B cell (primary cell): Measurements from ENCODE around the gene CDH13. TPM values are rescaled to one million over a fixed set of nuclear protein-coding genes. Genes with fewer than 3 reads are reported as not detected.

ENCODE experiments used
- ATAC-seq: fragments of 200-7000 bp; cut with Tn5 transposase; one replicate; pipeline ENCODE4 v1.10.0; 2021; ENCODE audit warnings: low read depth, mild to moderate bottlenecking, moderate number of reproducible peaks, moderate library complexity
- CTCF ChIA-PET: fragments of 350-600 bp; sonication (Branson Sonifier 250); formaldehyde crosslinking; loops from one replicate; lab custom pipeline; 2021; ENCODE audit warnings: antibody characterized with exemption, inconsistent platforms; lab: Charles Lee
- POLR2A ChIA-PET: fragments of 350-600 bp; sonication (Branson Sonifier 250); formaldehyde crosslinking; loops from one replicate; lab custom pipeline; 2021; ENCODE audit warnings: antibody characterized with exemption; lab: Charles Lee
- DNase-seq: peaks from one replicate; pipeline ENCODE4 v3.0.0; 2013
- H2AFZ ChIP-seq: 2 replicates; pipeline ENCODE4 v1.6.1; 2012; ENCODE audit warnings: mild to moderate bottlenecking, low read depth, low read length; ENCODE audit not compliant: insufficient read depth, poor library complexity, severe bottlenecking
- H3K27ac ChIP-seq, 2 donors: 1 replicate in 1 of 2; 2 replicates in 1 of 2; pipeline ENCODE4 v1.5.1; 2012 to 2013; ENCODE audit warnings: low read length in 2 of 2, mild to moderate bottlenecking in 2 of 2, moderate library complexity in 1 of 2
- H3K27me3 ChIP-seq, 4 experiments: fragments of 200-600 bp in 1 of 4; sonication (generic) in 1 of 4; replicated peaks in 1 of 4; 1 replicate in 2 of 4; 2 replicates in 2 of 4; pipeline versions ENCODE4 v1.6.1 to v1.7.0; 2013 to 2016; ENCODE audit warnings: low read length in 3 of 4, mild to moderate bottlenecking in 2 of 4, mixed read lengths in 1 of 4, moderate library complexity in 1 of 4; ENCODE audit not compliant: insufficient read depth in 4 of 4, control insufficient read depth in 3 of 4; ENCODE audit errors: control extremely low read depth in 1 of 4
- H3K36me3 ChIP-seq, 2 experiments: replicated peaks in 1 of 2; 1 replicate in 1 of 2; 2 replicates in 1 of 2; pipeline versions ENCODE4 v1.6.1 to v1.7.1; 2013; ENCODE audit warnings: low read length in 1 of 2; ENCODE audit not compliant: insufficient read depth in 2 of 2, control insufficient read depth in 1 of 2; ENCODE audit errors: control extremely low read depth in 1 of 2, extremely low read depth in 1 of 2
- H3K4me1 ChIP-seq, 2 donors: fragments of 200-600 bp in 1 of 2; sonication (generic) in 1 of 2; 1 replicate in 1 of 2; 2 replicates in 1 of 2; pipeline versions ENCODE4 v1.5.1 to v1.6.1; 2013 to 2017; ENCODE audit warnings: low read length in 2 of 2; ENCODE audit not compliant: control insufficient read depth in 2 of 2, insufficient read depth in 2 of 2
- H3K4me2 ChIP-seq: replicated peaks from 2 replicates; pipeline ENCODE3; 2012; ENCODE audit warnings: mild to moderate bottlenecking, low read depth, low read length; ENCODE audit not compliant: poor library complexity, severe bottlenecking
- H3K4me3 ChIP-seq, 5 experiments: fragments of 200-600 bp in 1 of 5; sonication (generic) in 1 of 5; 1 replicate in 3 of 5; 2 replicates in 2 of 5; pipeline versions ENCODE4 v1.5.1 to v1.7.0; 2011 to 2016; ENCODE audit warnings: low read length in 4 of 5, mild to moderate bottlenecking in 4 of 5, low read depth in 2 of 5, control low read depth in 1 of 5, moderate library complexity in 1 of 5; ENCODE audit not compliant: insufficient read depth in 1 of 5; ENCODE audit errors: control extremely low read depth in 1 of 5, extremely low read depth in 1 of 5
- H3K79me2 ChIP-seq: fragments of 200-600 bp; sonication (generic); one replicate; pipeline ENCODE4 v1.6.0; 2016; ENCODE audit warnings: low read length; ENCODE audit not compliant: control insufficient read depth, insufficient read depth
- H3K9ac ChIP-seq: fragments of 200-600 bp; sonication (generic); 2 replicates; pipeline ENCODE4 v1.6.1; 2017; ENCODE audit warnings: mild to moderate bottlenecking, low read length, moderate library complexity
- H3K9me3 ChIP-seq, 3 donors: one replicate each; pipeline versions ENCODE4 v1.6.1 to v1.7.1; 2013; ENCODE audit warnings: low read length in 2 of 3; ENCODE audit not compliant: control insufficient read depth in 2 of 3, insufficient read depth in 1 of 3; ENCODE audit errors: control extremely low read depth in 1 of 3
- H4K20me1 ChIP-seq: 2 replicates; pipeline ENCODE4 v1.6.0; 2012; ENCODE audit warnings: mild to moderate bottlenecking, low read length; ENCODE audit not compliant: insufficient read depth, control insufficient read depth, poor library complexity, severe bottlenecking
- H3K27ac Mint-ChIP-seq: one replicate; pipeline ENCODE4 v1.8.0; 2021; ENCODE audit warnings: mixed read lengths
- H3K27me3 Mint-ChIP-seq: one replicate; pipeline ENCODE4 v1.8.0; 2021; ENCODE audit warnings: mixed read lengths
- H3K4me1 Mint-ChIP-seq: one replicate; pipeline ENCODE4 v1.8.0; 2021; ENCODE audit warnings: mixed read lengths
- H3K4me3 Mint-ChIP-seq: one replicate; pipeline ENCODE4 v1.8.0; 2021; ENCODE audit warnings: mixed read lengths
- H3K9me3 Mint-ChIP-seq: one replicate; pipeline ENCODE4 v1.8.0; 2022; ENCODE audit warnings: mixed read lengths; ENCODE audit not compliant: insufficient read depth
- CTCF ChIP-seq: fragments of 200-600 bp; IDR thresholded peaks from one replicate; pipeline ENCODE4 v1.8.0; 2022; ENCODE audit warnings: antibody characterized with exemption, mild to moderate bottlenecking
- EZH2 ChIP-seq: IDR thresholded peaks from 2 replicates; pipeline ENCODE4 v1.6.1; 2012; ENCODE audit warnings: borderline replicate concordance, low read depth, mild to moderate bottlenecking, moderate library complexity, low read length; ENCODE audit not compliant: insufficient read depth, poor library complexity, severe bottlenecking
- WGBS: methylation state at CpG from one replicate; pipeline ENCODE4 v1.1.5; 2013; ENCODE audit warnings: missing lambda C conversion rate; ENCODE audit not compliant: insufficient coverage; 5-methylcytosine and 5-hydroxymethylcytosine counted together
- intact Hi-C: fragments of 100-400 bp; cut with micrococcal nuclease; formaldehyde crosslinking; loops from one replicate; pipeline ENCODE4 v1.10.0; 2022
- polyA plus RNA-seq: library from polyadenylated mRNA; depleted of rRNA; stranded (reverse); fragments of >200 nt; gene quantifications from 2 replicates; pipeline ENCODE4 v1.2.3, GENCODE V29; 2012
- total RNA-seq, 2 donors: library from RNA; stranded (reverse); fragments of 120-200 nt in 1 of 2; gene quantifications; 1 replicate in 1 of 2; 2 replicates in 1 of 2; pipeline versions ENCODE4 v1.2.3 to v1.2.4, GENCODE V29; 2013 to 2022

Gene CDH13
- total and polyA plus RNA-seq, 2 donors (not counting 1 experiment from before 2014, with no cell fraction given): not detected

DNA sequence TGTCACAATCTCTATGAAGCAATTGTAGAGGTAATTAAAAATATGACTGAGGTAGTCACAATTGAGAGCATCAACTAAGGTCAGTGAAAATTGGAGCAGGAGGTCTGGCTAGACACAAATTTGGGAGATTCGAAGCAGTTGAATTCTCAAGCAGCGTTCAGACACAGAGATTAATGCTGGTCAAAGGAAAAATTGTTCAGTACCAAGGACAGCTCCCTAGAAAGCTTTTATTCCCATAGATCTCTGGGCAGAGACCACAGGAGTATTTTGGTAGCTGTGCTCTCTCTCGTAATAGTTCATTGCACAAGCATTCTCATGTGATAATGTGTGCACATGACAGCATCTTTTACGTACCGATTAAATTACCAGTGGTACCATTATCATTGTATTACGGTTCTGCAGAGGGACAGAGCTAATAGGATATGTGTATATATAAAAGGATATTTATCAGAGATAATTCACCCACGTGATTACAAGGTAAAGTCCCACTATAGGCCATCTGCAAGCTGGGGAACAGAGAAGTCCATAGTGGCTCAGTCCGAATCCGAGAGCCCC lies 793.5 kb downstream of the CDH13 start:
- H3K79me2 ChIP-seq: no peaks in the 10 kb centered on the region
- H4K20me1 ChIP-seq: no peaks in the 10 kb centered on the region
- H3K9me3 ChIP-seq: no peaks in the 10 kb centered on the region
- ATAC-seq (no peak), DNase-seq (no peak)
- CTCF ChIA-PET: no interaction called here
- H3K27me3 Mint-ChIP-seq: peaks cover 9% of the 10 kb centered on the region
- no peak overlapping the region for H3K4me2 ChIP-seq
- TF ChIP-seq EZH2: no peak
- no peak for TF ChIP-seq CTCF
- H3K4me3 Mint-ChIP-seq: no peak overlapping the region
- no peak overlapping the region for H3K27ac ChIP-seq
- intact Hi-C loops: no loop called here
- H3K9ac ChIP-seq: no peak overlapping the region
- no peak overlapping the region for H2AFZ ChIP-seq
- H3K4me1 Mint-ChIP-seq: no peaks in the 10 kb centered on the region
- no peaks in the 10 kb centered on the region for H3K9me3 Mint-ChIP-seq
- POLR2A ChIA-PET: no interaction called here
- no peak overlapping the region for H3K27ac Mint-ChIP-seq
- no peaks in the 10 kb centered on the region for H3K36me3 ChIP-seq
- no peak overlapping the region for H3K4me3 ChIP-seq
- no peaks in the 10 kb centered on the region for H3K27me3 ChIP-seq
- 92% methylated on average over 4 of the region's 9 CpGs for WGBS
- no peaks in the 10 kb centered on the region for H3K4me1 ChIP-seq

GRCh38 chr16:83433201-83433600 lies 806.4 kb downstream of the CDH13 start:
- TF ChIP-seq EZH2 (no peak), CTCF (no peak)
- Histone ChIP-seq H3K79me2 (no peaks in the 10 kb centered on the region), H3K27me3 (peaks cover 0 to 3% (median 0%) of the 10 kb centered on the region in 4 experiments), H3K4me2 (no peak overlapping the region), H3K9me3 (no peaks in the 10 kb centered on the region), H3K9ac (no peak overlapping the region), H2AFZ (no peak overlapping the region), H4K20me1 (no peaks in the 10 kb centered on the region), H3K4me1 (no peaks in the 10 kb centered on the region), H3K4me3 (no peak overlapping the region), H3K36me3 (no peaks in the 10 kb centered on the region), H3K27ac (no peak overlapping the region)
- no peak for DNase-seq
- H3K4me1 Mint-ChIP-seq: no peaks in the 10 kb centered on the region
- ATAC-seq: no peak
- intact Hi-C loops: no loop called here
- POLR2A ChIA-PET: no interaction called here
- H3K27ac Mint-ChIP-seq: no peak overlapping the region
- CTCF ChIA-PET: no interaction called here
- peaks cover 2% of the 10 kb centered on the region for H3K9me3 Mint-ChIP-seq
- peaks cover 14% of the 10 kb centered on the region for H3K27me3 Mint-ChIP-seq
- no peak overlapping the region for H3K4me3 Mint-ChIP-seq
- 0% methylated on average over 1 of the region's 3 CpGs for WGBS
